Activated naive CD4-positive, alpha-beta T cell treated with anti-CD3 and anti-CD28 coated beads, Interleukin-2, amount 10 ng/mL, durations not matched to agents 7 days and 5 days (primary cell): Measurements from ENCODE around the gene MCC.

Experiments used
- CTCF ChIA-PET: fragments of 350-600 bp; sonication (Branson Sonifier 250); formaldehyde crosslinking; loops from one replicate; lab custom pipeline; 2021; ENCODE audit warnings: antibody characterized with exemption; lab: Charles Lee
- DNase-seq: peaks from one replicate; pipeline ENCODE4 v3.0.0-alpha.2; 2020
- H3K27ac Mint-ChIP-seq: one replicate; pipeline ENCODE4 v1.8.0; 2021; ENCODE audit warnings: mild to moderate bottlenecking, moderate library complexity, mixed read lengths
- H3K27me3 Mint-ChIP-seq: one replicate; pipeline ENCODE4 v1.8.0; 2021; ENCODE audit warnings: mild to moderate bottlenecking, mixed read lengths
- H3K36me3 Mint-ChIP-seq: one replicate; pipeline ENCODE4 v1.8.0; 2021; ENCODE audit warnings: mixed read lengths
- H3K4me1 Mint-ChIP-seq: one replicate; pipeline ENCODE4 v1.8.0; 2021; ENCODE audit warnings: mixed read lengths
- H3K4me3 Mint-ChIP-seq: one replicate; pipeline ENCODE4 v1.8.0; 2021; ENCODE audit warnings: mild to moderate bottlenecking, moderate library complexity, mixed read lengths
- H3K9me3 Mint-ChIP-seq: one replicate; pipeline ENCODE4 v1.8.0; 2021; ENCODE audit warnings: mixed read lengths

MCC gene

DNA sequence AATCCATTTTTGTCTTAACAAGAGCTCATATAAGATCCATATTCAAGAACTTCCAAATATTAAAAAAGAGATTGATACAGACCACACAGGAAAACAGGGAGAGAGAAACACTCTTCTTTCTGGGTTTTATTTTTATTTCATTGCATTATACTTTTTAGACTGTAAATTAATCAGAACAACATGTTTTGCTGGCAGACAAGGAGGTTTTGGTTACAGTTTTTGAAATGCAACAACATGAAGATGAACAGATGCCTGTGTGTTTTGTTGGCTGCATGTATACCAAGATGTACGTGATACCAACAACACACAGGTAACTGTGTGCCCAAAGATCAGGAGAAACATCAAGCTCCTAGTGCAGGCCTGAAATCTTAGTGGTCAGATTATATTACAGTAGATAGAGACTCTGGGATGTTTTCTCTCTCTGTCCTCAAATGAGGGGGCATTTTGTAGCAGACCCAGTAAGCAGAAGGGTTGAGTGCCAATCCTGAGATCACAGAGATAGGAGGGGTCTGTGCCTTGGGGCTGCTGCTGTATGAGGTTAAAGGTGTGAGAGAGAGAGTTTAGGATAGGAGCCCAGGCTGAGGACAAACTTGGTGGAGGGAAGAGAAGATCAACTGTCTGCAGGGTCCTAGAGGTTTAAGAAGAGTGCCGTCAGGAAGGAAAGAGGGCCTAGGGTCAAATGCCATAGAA, 359.5 kb downstream of the MCC start:
- Mint-ChIP-seq H3K27ac (no peak overlapping the region), H3K36me3 (no peaks in the 10 kb centered on the region), H3K4me1 (no peaks in the 10 kb centered on the region), H3K9me3 (peaks cover 7% of the 10 kb centered on the region), H3K4me3 (no peak overlapping the region), H3K27me3 (peaks cover 10% of the 10 kb centered on the region)
- no peak for DNase-seq
- CTCF ChIA-PET: interaction anchor here (0.5 to 0.7 kb wide), 2 partner anchors 132 to 203 kb away, joined by 3 read pairs; no protein-coding TSS in a partner anchor

DNA sequence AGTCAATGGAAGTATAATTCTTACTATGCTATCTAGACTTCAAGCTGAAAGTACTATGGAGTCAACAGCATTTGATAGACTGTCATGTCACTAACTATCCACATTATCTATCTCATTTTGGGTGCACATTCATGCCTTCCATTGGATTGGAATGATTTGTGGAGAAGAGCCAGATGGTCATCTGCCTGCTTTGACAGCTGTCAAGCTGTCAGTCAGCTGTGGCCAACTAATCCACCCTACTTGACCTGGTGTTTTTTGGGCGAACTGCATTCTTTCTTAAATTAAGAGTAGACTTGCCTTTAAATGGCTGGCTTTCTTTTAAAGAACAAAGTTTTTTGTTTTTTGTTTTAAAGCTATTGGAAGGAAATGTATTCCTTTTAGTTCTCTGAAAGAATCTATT, 360.2 kb downstream of the MCC start:
- Mint-ChIP-seq H3K36me3 (no peaks in the 10 kb centered on the region), H3K27me3 (peaks cover 17% of the 10 kb centered on the region), H3K4me1 (no peaks in the 10 kb centered on the region), H3K27ac (no peak overlapping the region), H3K4me3 (no peak overlapping the region), H3K9me3 (peaks cover 7% of the 10 kb centered on the region)
- no peak for DNase-seq
- CTCF ChIA-PET: interaction anchor here (0.7 kb wide), 1 partner anchor 203 kb away, joined by 3 read pairs; no protein-coding TSS in a partner anchor

GRCh38 chr5:113127021-113127420, 361.2 kb downstream of the MCC start:
- Mint-ChIP-seq H3K36me3 (no peaks in the 10 kb centered on the region), H3K27me3 (peaks cover 22% of the 10 kb centered on the region), H3K9me3 (peaks cover 7% of the 10 kb centered on the region), H3K4me3 (no peak overlapping the region), H3K4me1 (no peaks in the 10 kb centered on the region), H3K27ac (no peak overlapping the region)
- DNase-seq: no peak
- CTCF ChIA-PET: no interaction called here

- DNase-seq: no peak
- H3K4me3 Mint-ChIP-seq: no peak overlapping the region
- H3K27ac Mint-ChIP-seq: no peak overlapping the region
- H3K9me3 Mint-ChIP-seq: peaks cover 7% of the 10 kb centered on the region
- H3K27me3 Mint-ChIP-seq: peaks cover 22% of the 10 kb centered on the region
- no peaks in the 10 kb centered on the region for H3K4me1 Mint-ChIP-seq
- CTCF ChIA-PET: no interaction called here
- no peaks in the 10 kb centered on the region for H3K36me3 Mint-ChIP-seq
Measured at GRCh38 chr5:113125371-113125770, 362.9 kb downstream of the MCC start.

DNA sequence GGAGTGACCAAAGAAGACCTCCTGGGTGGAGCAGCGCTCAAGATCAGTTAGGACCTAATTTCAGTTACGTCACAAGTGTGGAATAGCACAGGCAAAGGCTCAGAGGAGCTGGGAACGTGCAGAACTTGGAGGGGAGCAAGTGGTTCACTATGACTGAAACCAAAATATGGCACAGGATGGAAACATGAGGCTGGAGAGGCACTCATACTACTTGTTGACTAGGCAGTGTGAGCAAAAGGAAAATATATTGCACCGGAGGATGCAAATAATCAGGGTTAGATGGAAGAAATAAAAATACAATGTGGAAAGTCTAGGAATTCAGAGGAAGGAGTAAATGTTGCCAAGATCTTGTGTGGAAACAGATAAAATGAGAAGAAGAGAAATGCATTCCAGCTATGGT, 363.3 kb downstream of the MCC start:
- H3K4me3 Mint-ChIP-seq: no peak overlapping the region
- no peaks in the 10 kb centered on the region for H3K4me1 Mint-ChIP-seq
- CTCF ChIA-PET: no interaction called here
- no peak for DNase-seq
- no peaks in the 10 kb centered on the region for H3K36me3 Mint-ChIP-seq
- H3K9me3 Mint-ChIP-seq: peaks cover 7% of the 10 kb centered on the region
- no peak overlapping the region for H3K27ac Mint-ChIP-seq
- peaks cover 22% of the 10 kb centered on the region for H3K27me3 Mint-ChIP-seq

DNA sequence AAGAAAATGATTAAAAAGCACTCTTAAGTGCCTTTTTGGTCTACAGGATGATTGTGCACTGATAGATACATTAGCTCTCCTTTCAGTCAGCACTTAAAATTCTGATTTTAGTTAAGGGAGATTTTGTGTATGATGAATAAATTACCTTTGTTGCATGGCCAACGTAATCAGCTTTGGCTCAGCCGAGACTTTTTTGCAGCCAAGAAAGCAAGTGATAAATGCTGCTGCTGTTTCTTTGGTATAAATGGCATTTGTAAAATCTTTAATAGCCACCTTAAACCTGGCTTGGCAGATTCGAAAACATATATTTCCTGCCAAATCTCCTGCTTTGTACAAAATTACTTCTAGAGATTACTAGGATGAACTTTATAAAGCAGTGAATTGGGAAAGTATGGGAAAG, 364.0 kb downstream of the MCC start:
- H3K4me3 Mint-ChIP-seq: no peak overlapping the region
- H3K36me3 Mint-ChIP-seq: no peaks in the 10 kb centered on the region
- peaks cover 22% of the 10 kb centered on the region for H3K27me3 Mint-ChIP-seq
- H3K9me3 Mint-ChIP-seq: peaks cover 7% of the 10 kb centered on the region
- DNase-seq: no peak
- CTCF ChIA-PET: no interaction called here
- no peaks in the 10 kb centered on the region for H3K4me1 Mint-ChIP-seq
- H3K27ac Mint-ChIP-seq: no peak overlapping the region

- H3K27me3 Mint-ChIP-seq: peaks cover 20% of the 10 kb centered on the region
- H3K4me3 Mint-ChIP-seq: no peak overlapping the region
- DNase-seq: no peak
- CTCF ChIA-PET: interaction anchor here (0.7 kb wide), 1 partner anchor 60 kb away, joined by 3 read pairs; no protein-coding TSS in a partner anchor
- peaks cover 7% of the 10 kb centered on the region for H3K9me3 Mint-ChIP-seq
- H3K4me1 Mint-ChIP-seq: no peaks in the 10 kb centered on the region
- no peak overlapping the region for H3K27ac Mint-ChIP-seq
- H3K36me3 Mint-ChIP-seq: no peaks in the 10 kb centered on the region
Measured at GRCh38 chr5:113123618-113124017, 364.6 kb downstream of the MCC start.

GRCh38 chr5:113122053-113122452, 366.2 kb downstream of the MCC start:
- no peak for DNase-seq
- H3K4me3 Mint-ChIP-seq: no peak overlapping the region
- peaks cover 3% of the 10 kb centered on the region for H3K9me3 Mint-ChIP-seq
- H3K27ac Mint-ChIP-seq: no peak overlapping the region
- H3K36me3 Mint-ChIP-seq: no peaks in the 10 kb centered on the region
- CTCF ChIA-PET: no interaction called here
- H3K27me3 Mint-ChIP-seq: peaks cover 23% of the 10 kb centered on the region
- H3K4me1 Mint-ChIP-seq: no peaks in the 10 kb centered on the region

GRCh38 chr5:113119246-113119924, 368.9 kb downstream of the MCC start:
- H3K4me1 Mint-ChIP-seq: no peaks in the 10 kb centered on the region
- H3K36me3 Mint-ChIP-seq: no peaks in the 10 kb centered on the region
- H3K9me3 Mint-ChIP-seq: no peaks in the 10 kb centered on the region
- H3K27ac Mint-ChIP-seq: no peak overlapping the region
- CTCF ChIA-PET: no interaction called here
- no peak for DNase-seq
- H3K4me3 Mint-ChIP-seq: no peak overlapping the region
- H3K27me3 Mint-ChIP-seq: peaks cover 25% of the 10 kb centered on the region

- CTCF ChIA-PET: no interaction called here
Measured at GRCh38 chr5:113118765-113119164, 369.5 kb downstream of the MCC start.

GRCh38 chr5:113118298-113118697, 370.0 kb downstream of the MCC start:
- Mint-ChIP-seq H3K36me3 (no peaks in the 10 kb centered on the region), H3K4me3 (no peak overlapping the region), H3K27me3 (peaks cover 20% of the 10 kb centered on the region), H3K27ac (no peak overlapping the region), H3K9me3 (no peaks in the 10 kb centered on the region), H3K4me1 (no peaks in the 10 kb centered on the region)
- CTCF ChIA-PET: no interaction called here
- DNase-seq: no peak

More at GRCh38 chr5:113118765-113119164, 369.5 kb downstream of the MCC start:
- Mint-ChIP-seq H3K4me1 (no peaks in the 10 kb centered on the region), H3K4me3 (no peak overlapping the region), H3K27ac (no peak overlapping the region), H3K9me3 (no peaks in the 10 kb centered on the region), H3K27me3 (peaks cover 25% of the 10 kb centered on the region), H3K36me3 (no peaks in the 10 kb centered on the region)
- DNase-seq: no peak

DNA sequence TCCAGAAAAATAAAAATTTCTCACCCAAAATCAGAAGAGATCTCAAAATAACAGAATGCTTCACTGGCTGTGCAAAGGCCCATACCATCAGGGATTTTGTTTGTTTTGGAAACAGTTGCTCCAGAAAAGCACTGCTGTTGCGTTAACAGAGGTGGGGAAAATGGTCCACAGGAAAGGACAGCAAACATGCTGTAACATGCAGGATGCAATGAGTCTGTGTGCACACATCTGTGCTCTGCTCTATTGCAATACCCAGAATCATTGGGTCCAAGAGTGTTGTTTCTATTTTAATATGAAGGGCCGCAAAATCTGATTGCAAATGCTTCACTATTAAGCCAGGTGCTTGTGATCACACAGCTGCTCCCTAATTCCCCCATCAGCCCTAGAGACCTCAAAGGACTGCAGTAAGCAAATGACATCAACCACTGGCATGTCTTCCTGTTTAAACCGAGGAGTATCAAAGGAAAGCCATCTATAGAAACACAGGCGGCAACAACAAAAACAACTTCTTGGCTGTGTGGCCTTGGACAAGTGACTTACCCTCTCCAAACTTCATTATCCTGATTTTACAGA, 370.6 kb downstream of the MCC start:
- peaks cover 16% of the 10 kb centered on the region for H3K27me3 Mint-ChIP-seq
- DNase-seq: no peak
- no peaks in the 10 kb centered on the region for H3K9me3 Mint-ChIP-seq
- CTCF ChIA-PET: no interaction called here
- H3K4me3 Mint-ChIP-seq: no peak overlapping the region
- no peaks in the 10 kb centered on the region for H3K4me1 Mint-ChIP-seq
- H3K27ac Mint-ChIP-seq: no peak overlapping the region
- H3K36me3 Mint-ChIP-seq: no peaks in the 10 kb centered on the region

GRCh38 chr5:113115956-113116355, 372.3 kb downstream of the MCC start:
- Mint-ChIP-seq H3K27ac (no peak overlapping the region), H3K36me3 (no peaks in the 10 kb centered on the region), H3K4me3 (no peak overlapping the region), H3K4me1 (no peaks in the 10 kb centered on the region), H3K27me3 (peaks cover 13% of the 10 kb centered on the region), H3K9me3 (no peaks in the 10 kb centered on the region)
- CTCF ChIA-PET: no interaction called here
- DNase-seq: no peak

DNA sequence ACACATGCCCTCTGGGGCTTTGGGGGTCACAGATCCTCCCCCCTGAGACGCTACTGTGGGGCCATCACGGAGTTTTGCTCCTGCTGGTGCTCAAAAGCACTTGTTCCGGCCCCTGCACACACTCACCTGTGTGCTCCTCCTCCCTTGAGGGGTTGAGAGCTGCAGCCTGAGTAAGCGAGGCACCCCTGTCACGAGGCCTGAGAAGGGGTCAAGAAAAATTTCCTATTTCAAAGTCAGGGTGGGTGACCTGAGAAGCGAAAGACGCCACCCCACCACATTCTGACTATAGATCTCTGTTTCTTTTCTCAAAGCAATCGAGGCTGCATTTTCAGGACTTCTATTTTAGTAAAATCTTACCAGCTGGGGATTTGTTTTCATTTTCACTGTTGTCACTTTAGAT, 373.2 kb downstream of the MCC start:
- Mint-ChIP-seq H3K27me3 (peaks cover 13% of the 10 kb centered on the region), H3K9me3 (no peaks in the 10 kb centered on the region), H3K4me1 (no peaks in the 10 kb centered on the region), H3K4me3 (no peak overlapping the region), H3K36me3 (no peaks in the 10 kb centered on the region), H3K27ac (no peak overlapping the region)
- CTCF ChIA-PET: no interaction called here
- no peak for DNase-seq

GRCh38 chr5:113114559-113114958, 373.7 kb downstream of the MCC start:
- H3K9me3 Mint-ChIP-seq: no peaks in the 10 kb centered on the region
- no peak overlapping the region for H3K27ac Mint-ChIP-seq
- no peak overlapping the region for H3K4me3 Mint-ChIP-seq
- CTCF ChIA-PET: no interaction called here
- H3K27me3 Mint-ChIP-seq: peaks cover 13% of the 10 kb centered on the region
- DNase-seq: no peak
- no peaks in the 10 kb centered on the region for H3K4me1 Mint-ChIP-seq
- H3K36me3 Mint-ChIP-seq: no peaks in the 10 kb centered on the region
